ENCODE results near the gene CLASP1.
"Not testable (repeated sequence)": the region's sequence is repeated elsewhere in the genome, so short reads cannot be mapped to it uniquely, and the experiment has no call there.

The CLASP1 gene

DNA sequence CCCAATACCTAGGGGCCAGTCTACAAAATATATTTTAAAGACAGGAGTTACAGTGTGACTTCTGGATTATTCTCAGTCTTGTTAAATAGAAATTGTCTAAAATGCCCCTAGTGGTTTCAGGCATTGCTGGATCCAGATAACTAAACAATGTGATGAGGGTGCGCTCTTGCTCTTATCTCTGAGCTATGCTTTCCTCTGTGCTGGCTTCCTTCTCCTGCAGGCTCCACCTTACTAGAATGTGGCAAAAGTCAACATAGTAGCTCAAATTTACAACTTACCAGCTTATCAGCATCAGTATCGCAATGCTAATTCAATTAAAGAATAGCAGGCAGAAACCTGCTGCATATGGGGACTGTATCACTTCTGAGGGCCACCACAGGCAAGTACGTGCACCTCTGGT lies 179.9 kb downstream of the CLASP1 start:
- no peak for DNase-seq

DNA sequence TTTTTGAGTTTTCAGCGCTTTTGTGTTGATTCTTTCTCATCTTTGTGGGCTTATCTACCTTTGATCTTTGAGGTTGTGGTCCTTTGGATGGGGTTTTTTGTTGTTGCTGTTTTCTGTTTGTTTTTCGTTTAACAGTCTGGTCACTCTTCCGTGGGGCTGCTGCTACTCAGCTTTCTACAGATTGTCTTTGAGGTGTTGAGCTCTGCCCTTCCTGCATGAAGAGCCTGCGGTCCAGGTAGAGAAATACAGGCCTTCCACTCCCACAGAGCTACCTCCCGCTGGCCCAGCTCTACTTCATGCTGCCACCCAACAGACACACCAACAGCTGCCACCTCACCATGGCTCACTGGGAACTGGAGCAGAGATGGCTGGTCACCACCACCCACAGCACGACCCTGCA lies 180.3 kb downstream of the CLASP1 start:
- no peak for DNase-seq

DNA sequence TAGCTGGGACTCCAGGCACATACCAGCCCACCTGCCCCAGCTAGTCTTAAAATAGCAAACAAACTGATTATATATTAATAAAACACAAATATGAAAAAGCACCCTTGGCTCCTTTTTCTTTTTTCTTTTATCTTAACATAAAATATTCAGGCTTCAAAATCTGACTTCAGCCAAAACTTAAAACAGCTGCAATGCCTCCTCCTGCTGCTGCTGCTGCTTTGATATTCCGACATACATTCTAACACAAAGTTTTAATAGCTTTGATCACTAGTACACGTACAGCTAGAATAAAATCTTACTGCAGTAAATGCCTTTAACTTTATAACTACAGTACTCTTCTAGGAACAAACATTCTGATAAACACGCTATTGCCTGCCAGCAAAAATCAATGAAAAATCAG lies 190.0 kb downstream of the CLASP1 start:
- DNase-seq = no peak

GRCh38 chr2:121456325-121456724 lies 192.9 kb downstream of the CLASP1 start:
- DNase-seq = no peak

GRCh38 chr2:121455446-121455845 lies 193.8 kb downstream of the CLASP1 start:
- DNase-seq = no peak

GRCh38 chr2:121454549-121455090 lies 194.6 kb downstream of the CLASP1 start:
- no peak for DNase-seq

- DNase-seq = no peak
Observed at GRCh38 chr2:121451398-121451797, 197.9 kb downstream of the CLASP1 start.

GRCh38 chr2:121450301-121450700 lies 199.0 kb downstream of the CLASP1 start:
- DNase-seq = no peak

DNA sequence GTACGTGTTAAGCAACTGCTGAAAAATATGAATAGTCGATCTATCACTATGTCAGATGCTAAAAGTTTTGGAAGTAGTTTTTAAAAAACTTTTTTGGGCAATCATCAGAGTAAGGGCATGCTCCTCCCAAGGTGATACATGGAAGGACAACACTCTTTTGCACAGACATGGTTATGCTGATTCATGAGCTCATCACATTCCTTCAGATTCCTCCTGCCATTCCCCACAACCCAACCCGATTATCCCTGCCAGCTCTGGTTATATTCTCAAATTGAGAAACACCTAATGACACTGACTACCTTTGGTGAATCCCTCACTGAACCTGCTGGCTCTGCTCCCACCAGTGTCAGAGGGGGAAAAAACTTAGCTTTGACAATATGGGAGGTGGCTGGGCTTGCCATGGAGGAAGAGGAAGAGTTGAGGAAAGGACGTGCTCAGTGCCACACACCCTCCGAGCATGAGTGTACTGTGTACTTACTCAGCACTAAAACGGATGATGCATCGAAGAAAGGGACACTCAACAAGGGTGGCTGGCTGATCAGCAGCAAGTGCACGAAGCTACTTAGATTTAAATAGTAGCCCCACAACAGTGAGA lies 202.5 kb downstream of the CLASP1 start:
- no peak for DNase-seq

- no peak for DNase-seq
Observed at GRCh38 chr2:121442889-121443288, 206.4 kb downstream of the CLASP1 start.

DNA sequence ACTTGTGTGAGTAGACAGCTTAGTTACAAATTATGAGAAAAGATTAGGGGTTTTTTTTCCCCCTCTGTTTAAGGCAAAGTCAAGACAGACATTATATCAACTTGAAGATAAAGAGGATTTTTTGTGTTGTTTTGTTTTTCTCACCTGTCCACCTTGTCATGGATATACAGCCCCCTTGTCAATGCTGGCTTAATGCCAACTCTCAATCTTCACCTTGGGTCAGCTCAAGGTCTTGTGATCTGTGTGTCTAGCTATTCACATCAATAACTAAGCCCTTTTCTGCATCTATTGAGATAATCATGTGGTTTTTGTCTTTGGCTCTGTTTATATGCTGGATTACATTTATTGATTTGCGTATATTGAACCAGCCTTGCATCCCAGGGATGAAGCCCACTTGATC lies 211.0 kb downstream of the CLASP1 start:
- not testable (repeated sequence) for DNase-seq

- no peak for DNase-seq
Observed at GRCh38 chr2:121436918-121437317, 212.3 kb downstream of the CLASP1 start.

DNA sequence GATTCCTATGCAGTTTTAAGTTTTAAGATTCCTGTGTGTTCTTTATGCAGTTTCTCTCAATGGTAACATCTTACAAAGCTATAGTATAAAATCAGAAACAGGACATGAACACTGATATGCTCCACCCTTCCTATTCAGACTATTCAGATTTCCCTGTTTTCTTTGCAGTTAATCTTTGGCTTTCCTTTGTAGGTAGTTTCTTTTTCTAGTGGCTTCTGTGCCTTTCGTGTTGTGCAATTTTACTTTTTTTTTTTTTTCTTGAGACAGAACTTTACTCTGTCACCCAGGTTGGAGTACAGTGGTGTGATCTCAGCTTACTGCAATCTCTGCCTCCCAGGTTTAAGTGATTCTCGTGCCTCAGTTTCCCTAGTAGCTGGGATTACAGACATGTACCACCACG lies 213.5 kb downstream of the CLASP1 start:
- no peak for DNase-seq

DNA sequence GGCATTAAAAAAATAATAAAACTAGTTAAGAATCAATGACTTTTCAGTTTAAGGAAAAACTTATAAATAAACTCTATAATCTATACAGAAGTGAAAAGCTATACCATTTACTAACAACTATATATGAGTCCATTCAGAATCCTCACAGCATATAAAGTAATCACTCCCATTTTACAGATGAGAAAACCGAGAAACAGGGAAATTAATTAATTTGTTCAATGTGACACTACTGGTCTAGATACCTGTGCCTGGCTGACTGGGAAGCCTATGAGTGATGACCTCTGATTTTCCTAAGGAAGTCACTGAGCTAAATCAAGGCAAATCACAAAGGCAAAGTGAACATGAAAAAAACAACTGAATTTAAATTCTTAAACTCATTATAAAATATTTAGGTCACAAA lies 218.0 kb downstream of the CLASP1 start:
- no peak for DNase-seq

- no peak for DNase-seq
Observed at GRCh38 chr2:121429927-121430520, 219.2 kb downstream of the CLASP1 start.

DNA sequence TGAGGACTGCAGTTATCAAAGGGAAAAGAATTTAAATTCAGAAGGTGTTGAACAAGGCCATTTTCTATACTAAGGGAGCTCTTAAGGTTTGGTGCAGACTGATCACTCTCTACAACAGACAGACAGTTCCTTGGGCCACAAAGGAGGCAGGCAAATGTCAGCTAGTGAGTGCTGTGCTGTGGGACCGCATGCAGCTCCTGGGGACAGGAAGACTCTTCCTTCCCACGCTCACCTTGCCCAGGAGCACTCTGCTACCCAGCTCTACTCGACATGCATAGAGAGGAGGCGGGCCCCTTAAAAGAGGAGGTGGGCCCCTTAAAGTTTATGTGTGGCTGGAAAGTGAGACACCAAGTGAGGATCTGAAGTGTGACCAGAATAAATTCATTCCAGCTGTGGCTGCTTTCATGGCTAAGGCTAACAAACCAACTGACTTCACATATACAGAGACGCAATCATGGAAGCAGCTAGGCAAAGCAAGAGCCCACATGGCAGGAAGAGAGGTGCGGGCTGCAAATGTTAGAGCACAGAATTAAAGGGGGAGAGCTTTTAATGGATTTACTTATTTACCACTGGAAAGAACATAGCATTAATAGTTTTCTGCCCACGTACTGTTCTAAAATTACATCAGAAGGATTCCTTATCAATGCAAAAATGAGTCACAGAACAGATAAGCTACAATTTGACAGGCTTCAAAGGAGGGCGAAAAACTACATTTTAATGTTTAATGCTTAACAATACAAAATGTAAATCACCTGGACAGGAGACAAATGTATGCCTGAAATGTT lies 220.0 kb downstream of the CLASP1 start:
- no peak for DNase-seq

GRCh38 chr2:121427187-121427689 lies 222.0 kb downstream of the CLASP1 start:
- DNase-seq = no peak

DNA sequence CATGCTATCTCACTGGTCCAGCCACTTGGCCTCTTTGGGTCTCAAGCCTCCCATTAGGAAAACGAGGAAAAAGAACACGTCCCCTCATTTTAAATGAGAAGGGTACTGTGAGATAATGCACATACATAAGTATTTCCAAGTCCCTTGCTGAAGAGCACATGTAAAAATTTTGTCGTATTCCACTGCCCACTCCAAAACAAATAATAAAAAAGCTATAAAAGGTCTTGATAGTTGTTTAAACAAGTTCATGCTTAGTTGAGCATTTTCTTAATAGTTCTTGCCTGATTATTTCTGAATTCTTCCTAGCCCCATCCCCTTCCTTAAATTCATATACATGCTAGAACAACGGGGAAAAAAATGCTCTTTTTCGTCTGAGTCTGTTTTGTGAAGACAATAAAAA lies 228.8 kb downstream of the CLASP1 start:
- DNase-seq = no peak

GRCh38 chr2:121419081-121419699 lies 230.1 kb downstream of the CLASP1 start:
- DNase-seq = no peak

DNA sequence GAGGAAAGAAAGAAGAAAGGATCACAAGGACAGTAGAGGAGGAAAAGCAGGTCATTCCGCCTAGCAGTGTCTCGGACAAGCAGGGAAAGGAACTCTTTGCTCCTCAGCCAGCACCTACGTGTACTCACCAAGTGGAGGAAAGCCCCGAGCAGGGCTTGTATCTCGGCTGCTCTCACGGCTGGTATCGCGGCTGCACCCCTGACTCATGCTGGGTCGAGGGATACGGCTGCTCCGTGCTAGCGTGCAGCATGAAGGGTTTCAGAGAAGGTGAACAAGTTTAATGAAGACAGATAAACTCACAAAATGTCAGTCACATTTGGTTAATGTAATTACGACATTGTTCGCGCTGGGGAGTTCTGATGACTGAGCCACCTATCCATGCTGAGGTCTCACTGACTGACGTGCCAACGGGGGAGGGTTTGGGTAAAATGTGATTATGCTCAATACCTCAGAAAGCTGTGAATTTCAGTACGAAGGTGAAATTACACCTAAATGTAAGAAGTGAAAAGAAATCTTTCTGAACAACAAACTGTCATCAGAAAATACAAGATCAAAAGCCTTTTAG lies 230.7 kb downstream of the CLASP1 start:
- no peak for DNase-seq

DNA sequence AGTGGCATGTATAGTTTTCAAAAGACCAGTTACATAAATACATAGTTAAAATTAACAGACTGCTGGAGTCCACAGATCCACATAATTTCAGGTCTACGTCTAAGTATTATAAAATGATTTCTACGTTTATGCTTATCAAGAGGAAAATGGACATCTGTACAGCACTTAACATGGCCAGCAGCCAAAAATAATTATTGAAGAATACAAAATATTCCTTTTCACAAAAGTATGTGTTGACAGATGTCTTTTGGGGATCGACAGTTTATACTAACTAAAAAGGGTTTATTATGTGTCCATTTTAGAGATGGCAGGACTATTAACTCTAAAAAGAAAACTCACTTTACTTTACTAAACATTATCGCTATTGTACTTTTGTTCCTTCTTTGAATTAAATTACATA lies 231.4 kb downstream of the CLASP1 start:
- peak in 1 of 2 experiments; percentile 1 for DNase-seq

DNA sequence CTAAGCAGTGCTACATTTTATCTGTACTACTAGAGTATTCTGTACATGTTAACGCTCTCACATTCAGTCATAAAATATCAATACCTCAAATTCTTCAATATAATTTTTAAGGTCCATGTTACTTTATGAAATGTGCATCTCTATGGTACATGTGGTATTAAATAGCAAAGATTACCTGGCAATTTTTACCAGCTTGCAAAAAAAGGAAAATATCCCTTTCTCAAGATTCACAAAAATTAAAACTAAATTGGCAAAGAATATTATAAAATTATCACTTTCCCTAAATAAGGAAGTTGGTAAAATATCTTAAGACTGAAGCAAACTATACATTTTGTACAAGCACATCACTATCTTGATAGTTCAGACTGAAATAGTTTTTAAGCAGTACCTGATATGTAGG lies 233.5 kb downstream of the CLASP1 start:
- no peak for DNase-seq

DNA sequence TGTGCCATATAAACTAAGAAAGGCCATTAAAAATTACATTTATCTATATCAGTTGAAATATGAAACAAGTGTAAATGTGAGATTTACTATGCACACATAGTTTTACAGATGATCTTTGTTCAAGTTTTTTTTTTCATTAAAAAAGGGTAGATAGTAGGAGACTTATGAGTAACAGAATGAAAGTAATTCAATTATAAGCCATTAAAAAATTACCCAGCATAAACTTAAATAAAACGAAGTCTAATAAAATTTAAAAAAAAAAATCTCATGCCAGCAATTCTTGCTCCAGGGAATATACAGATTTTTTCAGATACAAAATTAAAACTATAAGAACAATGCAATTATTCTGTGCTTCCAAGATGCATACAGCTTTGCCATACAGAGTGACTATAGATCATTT lies 236.9 kb downstream of the CLASP1 start:
- no peak for DNase-seq

Data from NCI-H446 (cell line).